Stimulated activated CD8-positive, alpha-beta memory T cell treated with anti-CD3 and anti-CD28 coated beads, Interleukin-4, amount 100 ng/mL, for 24 hours (primary cell): ENCODE results near the gene ATF5.
"Not testable (repeated sequence)": the region's sequence is repeated elsewhere in the genome, so short reads cannot be mapped to it uniquely, and the experiment has no call there.

ENCODE experiments used
- DNase-seq: peaks from one replicate; pipeline ENCODE4 v3.0.0-alpha.2; 2020; ENCODE audit warnings: low read depth

ATF5 gene

GRCh38 chr19:49923055-49924003, 5.7 kb upstream of the ATF5 start:
- no peak for DNase-seq

- no peak for DNase-seq
These were observed 4.8 kb upstream of the ATF5 start for GRCh38 chr19:49924004-49924880.

- DNase-seq = not testable (repeated sequence)
These were observed 4.2 kb upstream of the ATF5 start for GRCh38 chr19:49924881-49925210.

GRCh38 chr19:49925486-49925885, 3.5 kb upstream of the ATF5 start:
- DNase-seq = no peak

GRCh38 chr19:49926515-49926914, 2.5 kb upstream of the ATF5 start:
- no peak for DNase-seq

GRCh38 chr19:49927526-49928264, 1.3 kb upstream of the ATF5 start:
- no peak for DNase-seq

- DNase-seq = peak; percentile 79
These were observed 842 bp downstream of the ATF5 start for GRCh38 chr19:49929611-49930482.

- DNase-seq = no peak
These were observed 1.5 kb downstream of the ATF5 start for GRCh38 chr19:49930483-49931011.

- no peak for DNase-seq
These were observed 2.5 kb downstream of the ATF5 start for GRCh38 chr19:49931293-49932040.

- DNase-seq = no peak
These were observed 3.0 kb downstream of the ATF5 start for GRCh38 chr19:49932041-49932451.

- DNase-seq = no peak
These were observed 3.7 kb downstream of the ATF5 start for GRCh38 chr19:49932731-49933131.

GRCh38 chr19:49933643-49934042, 4.6 kb downstream of the ATF5 start:
- no peak for DNase-seq

- DNase-seq = no peak
These were observed 7.5 kb downstream of the ATF5 start for GRCh38 chr19:49936549-49936948.

- peak; percentile 68 for DNase-seq
These were observed 8.9 kb downstream of the ATF5 start for GRCh38 chr19:49937750-49938381.

- DNase-seq = no peak
These were observed 9.7 kb downstream of the ATF5 start for GRCh38 chr19:49938662-49939061.

GRCh38 chr19:49939721-49940481, 10.9 kb downstream of the ATF5 start:
- DNase-seq = no peak

GRCh38 chr19:49940482-49940791, 11.4 kb downstream of the ATF5 start:
- DNase-seq = no peak

- DNase-seq = not testable (repeated sequence)
These were observed 15.6 kb downstream of the ATF5 start for GRCh38 chr19:49944567-49944966.

GRCh38 chr19:49946415-49946814, 17.4 kb downstream of the ATF5 start:
- no peak for DNase-seq
